ENCODE results near the gene RPL12.

The RPL12 gene

DNA sequence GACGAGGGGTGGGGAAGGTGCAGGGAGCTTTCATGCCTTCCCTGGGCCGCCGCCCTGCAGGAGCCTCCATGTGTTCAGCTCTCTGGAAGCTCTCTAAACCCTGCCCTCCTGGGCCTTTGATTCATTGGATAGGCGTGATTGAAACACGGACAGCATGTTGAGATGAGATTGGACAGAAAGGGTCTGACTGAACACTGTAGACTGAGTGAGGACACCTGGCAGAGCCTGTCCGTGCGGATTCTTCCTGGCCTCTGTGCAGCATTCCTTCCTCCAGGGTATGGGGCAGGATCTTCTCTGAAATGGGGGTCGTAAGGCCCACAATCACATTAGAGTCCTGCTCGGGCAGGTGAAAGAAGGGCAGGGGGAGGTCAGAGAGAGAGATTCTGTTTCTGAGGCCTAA, 12.8 kb downstream of the RPL12 start:
- no peak for DNase-seq (ENCODE audit: low spot score)

- no peak for DNase-seq (ENCODE audit: low spot score)
Observed at GRCh38 chr9:127437497-127438264, 13.5 kb downstream of the RPL12 start.

DNA sequence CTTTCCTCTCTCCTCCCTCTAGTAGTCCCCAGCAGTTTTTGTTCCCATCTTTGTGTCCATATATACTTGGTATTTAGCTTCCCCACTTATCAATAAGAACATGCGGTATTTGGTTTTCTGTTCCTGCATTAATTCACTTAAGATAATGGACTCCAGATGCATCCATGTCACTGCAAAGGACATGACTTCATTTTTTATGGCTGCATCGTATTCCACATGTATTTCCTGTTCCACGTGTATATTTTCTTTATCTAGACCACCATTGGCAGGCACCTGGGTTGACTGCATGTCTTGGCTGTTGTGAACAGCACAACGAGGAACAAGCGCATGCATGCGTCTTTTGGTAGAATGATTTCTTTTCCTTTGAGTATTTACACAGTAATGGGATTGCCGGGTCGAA, 20.8 kb downstream of the RPL12 start:
- no peak for DNase-seq (ENCODE audit: low spot score)

- DNase-seq (ENCODE audit: low spot score) = no peak
Observed at GRCh38 chr9:127428348-127428747, 22.9 kb downstream of the RPL12 start.

- DNase-seq (ENCODE audit: low spot score) = no peak
Observed at GRCh38 chr9:127426756-127427155, 24.4 kb downstream of the RPL12 start.

DNA sequence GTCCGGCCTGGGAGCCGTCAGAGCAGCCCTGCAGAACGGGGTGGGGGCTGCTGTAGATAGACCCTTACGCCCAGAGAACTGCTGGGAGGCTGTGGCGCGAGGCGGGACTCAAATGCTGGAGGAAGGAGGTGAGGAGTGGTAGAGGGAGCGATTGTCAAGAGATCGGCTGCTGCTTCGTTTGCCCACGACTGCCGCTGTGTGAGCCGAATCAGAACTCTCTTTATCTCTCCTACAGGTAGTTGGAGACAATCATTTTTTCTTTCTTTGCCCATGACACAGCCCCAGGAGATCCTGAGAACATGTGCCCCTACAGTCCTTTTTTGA, 26.6 kb downstream of the RPL12 start:
- DNase-seq (ENCODE audit: low spot score) = no peak

GRCh38 chr9:127423934-127424675, 27.1 kb downstream of the RPL12 start, which contains the start of gene ZNF79:
Gene ZNF79 (plus strand): TSS chr9:127424382. CDS start chr9:127424788, 406 bp downstream.
- DNase-seq (ENCODE audit: low spot score) = peak; percentile 92

GRCh38 chr9:127423476-127423933, 27.7 kb downstream of the RPL12 start:
- DNase-seq (ENCODE audit: low spot score) = no peak

DNA sequence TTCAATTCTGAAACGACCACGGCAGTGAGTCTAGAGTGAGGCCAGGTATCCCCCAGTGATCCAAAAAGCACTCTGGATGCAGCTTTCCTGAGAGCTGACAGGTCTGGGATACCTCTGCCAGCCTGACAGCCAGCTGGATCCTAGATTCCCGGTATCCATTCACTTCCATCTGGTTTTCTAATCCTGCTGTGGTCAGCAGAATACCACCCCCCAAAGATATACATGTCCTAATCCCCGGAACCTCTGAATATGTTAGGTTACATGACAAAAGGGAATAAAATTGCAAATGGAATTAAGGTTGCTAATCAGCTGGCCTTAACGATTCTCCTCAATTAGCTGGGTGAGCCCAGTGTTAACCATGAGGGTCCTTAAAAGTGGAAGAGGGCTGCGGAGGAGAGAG, 28.4 kb downstream of the RPL12 start:
- DNase-seq (ENCODE audit: low spot score) = no peak

DNA sequence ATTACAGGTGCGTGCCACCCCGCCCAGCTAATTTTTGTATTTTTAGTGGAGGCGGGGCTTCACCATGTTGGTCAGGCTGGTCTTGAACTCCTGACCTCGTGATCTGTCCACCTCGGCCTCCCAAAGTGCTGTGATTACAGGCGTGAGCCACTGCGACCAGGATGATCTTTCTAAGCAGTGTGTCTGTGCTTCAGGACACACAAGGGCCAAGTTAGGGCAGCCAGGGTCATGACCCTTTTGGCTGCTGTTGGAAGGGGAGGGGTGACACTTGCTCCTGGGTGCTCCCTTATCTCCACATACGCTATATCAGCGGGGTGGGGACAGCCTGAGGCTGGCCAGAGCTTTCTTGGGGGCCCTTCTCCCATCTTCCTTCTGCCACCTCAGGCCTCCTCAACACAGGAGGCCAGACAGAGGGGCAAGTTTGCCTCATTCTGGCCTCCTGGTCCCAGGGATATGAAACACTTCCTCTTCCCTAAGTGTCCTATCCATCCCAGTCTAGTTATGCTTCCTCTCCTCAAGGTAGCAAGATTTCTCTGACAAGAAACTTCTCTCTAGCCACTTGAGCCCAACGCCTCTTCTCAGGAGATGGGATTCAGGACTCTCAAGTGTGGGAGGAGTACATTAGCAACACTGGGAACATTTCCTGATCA, 28.9 kb downstream of the RPL12 start:
- DNase-seq (ENCODE audit: low spot score) = no peak

- DNase-seq (ENCODE audit: low spot score) = no peak
Observed at GRCh38 chr9:127421057-127421456, 30.1 kb downstream of the RPL12 start.

- no peak for DNase-seq (ENCODE audit: low spot score)
Observed at GRCh38 chr9:127419348-127419747, 31.9 kb downstream of the RPL12 start.

DNA sequence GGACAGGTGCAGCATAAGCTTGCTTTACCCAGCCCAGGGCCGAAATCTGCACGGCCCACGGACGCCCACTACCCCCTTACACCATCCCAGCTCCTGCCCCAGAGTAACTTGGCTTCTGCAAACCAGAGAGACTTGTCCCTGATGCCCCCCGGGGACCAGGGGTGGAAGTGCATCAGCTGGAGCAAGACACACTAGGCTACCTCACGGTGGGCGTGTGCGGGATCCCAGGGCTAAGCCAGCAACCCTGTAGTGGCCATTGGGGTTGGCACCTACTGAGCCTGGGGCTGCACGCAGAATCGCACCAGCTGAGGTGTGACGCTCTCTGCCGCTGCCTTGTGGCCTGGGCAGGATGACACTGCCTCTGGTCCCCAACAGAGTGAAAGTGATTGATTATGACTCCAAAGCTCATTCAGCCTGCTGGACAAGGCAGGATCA, 33.2 kb downstream of the RPL12 start:
- DNase-seq (ENCODE audit: low spot score) = no peak

DNA sequence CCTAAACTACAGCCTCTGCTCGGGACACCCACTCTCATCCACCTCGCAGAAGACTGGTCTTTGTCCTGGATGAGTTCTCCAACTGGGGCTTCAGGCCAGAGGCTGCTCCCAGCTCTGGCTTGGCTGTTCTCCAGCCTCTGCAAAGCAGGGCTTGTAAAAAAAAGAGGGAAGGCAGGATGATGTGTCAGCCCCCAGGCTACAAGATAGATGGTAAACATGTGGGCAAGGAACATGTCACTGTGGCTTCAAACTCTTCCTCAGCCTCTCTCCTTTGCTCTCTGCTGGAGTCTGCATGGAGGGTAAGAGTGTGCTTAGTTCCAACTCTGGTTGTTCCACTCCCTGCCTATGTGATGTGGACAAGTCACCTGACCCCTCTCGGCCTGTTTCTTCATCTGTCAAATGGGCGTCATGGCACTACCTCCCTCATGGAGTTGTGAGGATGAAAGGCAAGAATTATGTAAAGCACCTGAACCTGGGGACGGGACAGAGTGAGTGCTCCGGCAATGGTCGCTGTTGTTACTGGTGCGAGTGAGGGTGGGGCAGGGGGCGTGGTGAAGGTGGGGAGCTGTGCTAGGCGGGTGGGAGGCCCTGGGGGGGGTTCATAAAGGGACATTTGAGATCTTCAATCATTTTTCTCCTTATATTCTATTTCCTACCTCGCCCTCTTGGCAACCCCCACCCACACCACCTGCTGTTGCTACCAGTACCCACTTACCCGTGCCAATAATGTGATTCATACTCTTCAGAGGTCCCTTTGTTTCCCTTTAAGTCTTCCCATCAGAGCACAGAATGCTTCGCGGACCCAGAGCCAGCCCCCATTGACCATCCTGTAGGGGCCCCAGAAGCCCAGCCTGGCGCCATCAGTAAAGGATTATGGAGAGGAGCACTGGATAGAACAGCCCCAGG, 33.8 kb downstream of the RPL12 start:
- peak; percentile 72 for DNase-seq (ENCODE audit: low spot score)

- no peak for DNase-seq (ENCODE audit: low spot score)
Observed at GRCh38 chr9:127415657-127416056, 35.5 kb downstream of the RPL12 start.

GRCh38 chr9:127415141-127415540, 36.1 kb downstream of the RPL12 start:
- DNase-seq (ENCODE audit: low spot score) = no peak

GRCh38 chr9:127411122-127411521, 40.1 kb downstream of the RPL12 start:
- DNase-seq (ENCODE audit: low spot score) = no peak

DNA sequence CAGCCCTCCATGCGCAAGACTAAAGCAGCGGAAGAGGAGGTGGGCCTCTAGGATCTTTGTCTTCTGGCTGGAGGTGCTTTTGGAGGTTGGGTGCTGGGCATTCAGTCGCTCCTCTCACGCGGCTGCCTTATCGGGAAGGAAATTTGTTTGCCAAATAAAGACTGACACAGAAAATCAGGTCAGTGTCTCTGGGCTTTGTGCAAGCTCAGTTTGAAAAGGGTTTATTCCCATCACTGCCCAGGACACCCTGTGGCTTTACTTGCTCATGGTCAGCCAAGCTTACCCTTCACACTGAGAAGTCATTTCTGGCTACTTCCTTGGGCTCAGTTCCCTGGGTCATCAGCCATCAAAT, 43.7 kb downstream of the RPL12 start:
- DNase-seq (ENCODE audit: low spot score) = no peak

- no peak for DNase-seq (ENCODE audit: low spot score)
Observed at GRCh38 chr9:127406799-127407491, 44.3 kb downstream of the RPL12 start.

- DNase-seq (ENCODE audit: low spot score) = no peak
Observed at GRCh38 chr9:127405344-127406125, 45.7 kb downstream of the RPL12 start.

DNA sequence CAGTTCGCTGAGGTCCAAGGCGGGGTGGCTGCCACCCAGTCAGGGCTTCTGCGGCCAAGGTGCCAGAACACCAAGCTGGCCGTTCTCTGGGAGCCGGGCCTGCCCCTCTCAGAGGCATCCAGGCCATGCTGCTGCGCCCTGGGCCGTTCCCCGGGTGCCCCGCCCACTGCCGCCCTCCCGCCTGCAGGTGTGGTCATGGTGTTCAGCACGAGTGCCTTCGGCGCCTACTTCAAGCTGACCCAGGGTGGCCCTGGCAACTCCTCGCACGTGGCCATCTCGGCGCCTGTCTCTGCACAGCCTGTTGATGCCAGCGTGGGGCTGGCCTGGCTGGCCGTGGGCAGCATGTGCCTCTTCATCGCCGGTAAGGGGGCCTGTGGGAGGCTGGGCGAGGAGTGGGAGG, 46.6 kb downstream of the RPL12 start:
- DNase-seq (ENCODE audit: low spot score) = no peak

Data from LoVo (cell line).